GM23248 (cell line): Measurements from ENCODE around the gene KRT3.

Source experiments
- EZH2 ChIP-seq: fragments of 200-600 bp; sonication (generic); IDR thresholded peaks from 2 replicates; pipeline ENCODE4 v1.6.1; 2018; ENCODE audit warnings: antibody characterized with exemption, mild to moderate bottlenecking; ENCODE audit not compliant: insufficient read depth, poor library complexity, severe bottlenecking
- EZH2phosphoT487 ChIP-seq: fragments of 200-600 bp; sonication (generic); IDR thresholded peaks from 2 replicates; pipeline ENCODE4 v1.6.1; 2018; ENCODE audit warnings: antibody characterized with exemption, moderate library complexity, mild to moderate bottlenecking, low read depth; ENCODE audit not compliant: insufficient read depth

GRCh38 chr12:52771505-52771904 lies 24.4 kb downstream of the KRT3 start:
- TF ChIP-seq EZH2phosphoT487: no peak
- TF ChIP-seq EZH2: no peak
